GM12875 (cell line): Measurements from ENCODE around the gene NPDC1.
A peak's percentile ranks its signal among the peaks of the same experiment; 100 is the strongest.

Source experiments
- H3K4me3 ChIP-seq: one replicate; pipeline ENCODE4 v1.5.1; 2011; ENCODE audit warnings: low read depth, low read length, control low read depth
- TF ChIP-seq, protein P1 (sequence below): IDR thresholded peaks from 2 replicates; pipeline ENCODE4 v1.5.1; 2011; ENCODE audit warnings: low read depth, mild to moderate bottlenecking, control low read depth, inconsistent platforms, low read length, moderate library complexity, borderline replicate concordance; ENCODE audit not compliant: insufficient read depth

Gene NPDC1

DNA sequence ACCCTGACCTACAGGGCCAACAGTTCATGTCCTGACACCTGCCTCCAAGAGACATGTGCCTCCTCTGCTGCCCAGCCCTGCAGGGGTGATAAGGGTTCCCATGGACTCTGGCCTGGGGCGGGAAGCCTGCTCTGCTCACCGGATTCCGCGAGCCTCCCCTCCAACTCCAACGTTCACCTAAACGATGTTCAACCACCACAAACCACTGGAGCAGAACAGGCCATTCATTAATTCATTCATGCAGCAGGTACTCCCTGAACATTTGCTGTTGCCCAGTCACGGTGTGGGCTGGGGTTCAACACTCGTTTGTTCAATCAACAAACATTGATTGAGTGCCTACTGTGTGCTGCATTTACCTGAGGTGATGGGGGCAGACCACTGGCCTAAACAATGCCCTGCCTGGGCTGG lies 28.0 kb upstream of the NPDC1 start:
- TF ChIP-seq, protein P1, sequence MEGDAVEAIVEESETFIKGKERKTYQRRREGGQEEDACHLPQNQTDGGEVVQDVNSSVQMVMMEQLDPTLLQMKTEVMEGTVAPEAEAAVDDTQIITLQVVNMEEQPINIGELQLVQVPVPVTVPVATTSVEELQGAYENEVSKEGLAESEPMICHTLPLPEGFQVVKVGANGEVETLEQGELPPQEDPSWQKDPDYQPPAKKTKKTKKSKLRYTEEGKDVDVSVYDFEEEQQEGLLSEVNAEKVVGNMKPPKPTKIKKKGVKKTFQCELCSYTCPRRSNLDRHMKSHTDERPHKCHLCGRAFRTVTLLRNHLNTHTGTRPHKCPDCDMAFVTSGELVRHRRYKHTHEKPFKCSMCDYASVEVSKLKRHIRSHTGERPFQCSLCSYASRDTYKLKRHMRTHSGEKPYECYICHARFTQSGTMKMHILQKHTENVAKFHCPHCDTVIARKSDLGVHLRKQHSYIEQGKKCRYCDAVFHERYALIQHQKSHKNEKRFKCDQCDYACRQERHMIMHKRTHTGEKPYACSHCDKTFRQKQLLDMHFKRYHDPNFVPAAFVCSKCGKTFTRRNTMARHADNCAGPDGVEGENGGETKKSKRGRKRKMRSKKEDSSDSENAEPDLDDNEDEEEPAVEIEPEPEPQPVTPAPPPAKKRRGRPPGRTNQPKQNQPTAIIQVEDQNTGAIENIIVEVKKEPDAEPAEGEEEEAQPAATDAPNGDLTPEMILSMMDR: no peak

DNA sequence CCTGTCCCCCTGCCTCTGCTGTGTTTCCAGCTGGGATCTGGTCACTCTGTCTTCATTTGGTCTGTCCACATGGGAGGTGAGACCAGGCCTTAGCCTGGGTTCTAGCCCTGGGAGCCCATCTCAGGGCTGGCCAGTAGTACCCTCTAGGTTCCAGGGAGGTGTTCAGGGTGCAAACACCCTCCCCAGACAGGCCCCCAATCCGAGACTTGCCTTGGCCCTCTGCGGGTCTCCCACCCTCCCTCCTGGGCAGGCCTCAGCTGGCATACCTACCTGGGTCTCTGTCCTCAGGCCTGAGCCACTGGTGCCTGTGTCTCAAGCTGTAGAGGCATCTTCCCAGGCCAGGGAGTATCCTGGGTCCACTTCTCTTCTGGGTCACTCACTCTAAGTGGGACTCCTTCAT lies 25.3 kb upstream of the NPDC1 start:
- peak overlapping the region; percentile 67 for H3K4me3 ChIP-seq
- TF ChIP-seq, protein P1: no peak

More for the DNA sequence above, 28.0 kb upstream of the NPDC1 start:
- H3K4me3 ChIP-seq: no peak overlapping the region

DNA sequence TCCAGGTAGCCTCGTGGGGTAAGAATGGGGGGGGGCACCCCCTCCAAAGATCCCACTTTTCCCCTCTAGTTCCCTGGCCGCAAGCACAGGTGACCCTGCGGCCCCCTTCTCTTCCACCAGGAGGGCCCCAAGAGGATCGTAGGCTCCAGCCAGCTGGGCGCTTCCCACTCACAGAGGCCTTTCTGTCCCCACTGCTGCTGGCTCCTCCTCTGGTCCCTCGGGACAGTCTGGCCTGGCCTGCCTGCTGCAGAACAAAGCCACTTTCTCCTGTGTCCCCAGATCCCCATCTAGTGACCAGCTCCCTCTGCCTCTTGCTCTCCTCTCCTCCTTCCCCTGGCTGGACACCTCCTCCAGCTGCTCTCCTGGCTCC lies 24.9 kb upstream of the NPDC1 start:
- TF ChIP-seq, protein P1: no peak
- peak overlapping the region; percentile 67 for H3K4me3 ChIP-seq

DNA sequence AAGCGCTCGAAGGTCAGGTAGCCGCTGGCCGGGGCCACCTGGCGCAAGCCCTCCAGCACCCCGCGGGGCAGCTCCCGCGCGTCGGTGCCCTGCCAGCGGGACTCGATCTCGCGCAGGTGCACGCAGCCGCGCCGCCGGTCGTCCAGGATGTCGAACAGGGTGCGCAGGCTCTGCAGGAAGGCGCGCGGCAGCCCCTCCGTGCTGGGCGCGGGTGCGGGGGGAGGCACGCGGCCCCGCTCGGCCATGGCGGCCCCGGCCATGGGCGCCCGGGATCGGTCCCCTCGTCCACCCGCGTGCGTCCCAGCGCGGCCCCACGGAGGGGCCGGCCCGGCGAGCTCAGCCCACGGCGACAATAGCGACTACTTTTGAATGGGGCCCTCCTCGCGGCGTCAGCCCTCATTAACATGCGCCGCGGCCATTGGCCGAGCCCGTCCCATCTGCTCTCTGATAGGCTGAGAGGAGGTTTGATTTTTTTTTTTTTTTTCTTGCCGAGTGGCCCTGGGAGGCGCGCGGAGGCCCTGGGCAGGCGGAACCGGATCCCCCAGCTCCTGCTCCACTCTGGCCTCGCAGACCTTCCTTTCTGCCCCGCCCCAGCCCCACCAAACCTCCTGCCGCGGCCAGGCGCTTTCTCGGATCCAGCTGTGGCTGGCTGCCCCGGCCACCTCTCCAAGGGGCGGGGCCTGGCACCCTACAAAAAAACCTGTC lies 24.4 kb upstream of the NPDC1 start, which contains the start of gene SAPCD2:
TSS of gene SAPCD2 (minus strand) at position 357 of the 705 bp plus-strand sequence. CDS start at position 260, 97 bp downstream.
- TF ChIP-seq, protein P1: no peak
- H3K4me3 ChIP-seq: peak within 1 kb of the TSS; percentile 67

DNA sequence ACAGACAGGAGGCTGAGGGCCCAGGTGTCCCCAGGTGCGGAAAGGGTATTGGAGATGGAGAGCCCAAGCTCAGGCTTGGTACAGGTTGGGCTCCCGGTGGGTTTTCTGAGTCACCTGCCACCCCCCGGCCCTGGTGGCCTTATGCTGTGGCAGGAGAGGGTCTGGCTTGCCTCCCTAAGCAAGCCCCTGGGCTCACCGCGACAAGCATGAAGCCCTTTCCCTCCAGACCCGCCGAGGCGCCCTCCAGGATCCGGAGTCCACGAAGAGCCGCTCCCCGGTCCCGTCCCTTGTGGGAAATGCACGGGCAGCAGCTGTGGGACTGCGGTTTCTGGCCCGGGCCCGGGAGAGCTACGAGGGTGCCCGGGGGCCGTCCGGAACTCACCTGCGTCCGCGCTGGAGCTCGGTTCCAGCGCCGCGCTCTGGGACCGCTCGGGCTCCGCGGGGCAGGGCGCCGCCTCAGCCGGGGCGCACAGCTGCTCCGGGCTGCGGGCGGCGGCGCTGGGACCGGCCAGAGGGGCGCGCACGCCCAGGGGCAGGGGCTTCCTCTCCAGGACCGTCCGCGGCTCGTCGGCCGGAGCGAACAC lies 23.6 kb upstream of the NPDC1 start:
- H3K4me3 ChIP-seq: peak overlapping the region; percentile 67
- TF ChIP-seq, protein P1: no peak

DNA sequence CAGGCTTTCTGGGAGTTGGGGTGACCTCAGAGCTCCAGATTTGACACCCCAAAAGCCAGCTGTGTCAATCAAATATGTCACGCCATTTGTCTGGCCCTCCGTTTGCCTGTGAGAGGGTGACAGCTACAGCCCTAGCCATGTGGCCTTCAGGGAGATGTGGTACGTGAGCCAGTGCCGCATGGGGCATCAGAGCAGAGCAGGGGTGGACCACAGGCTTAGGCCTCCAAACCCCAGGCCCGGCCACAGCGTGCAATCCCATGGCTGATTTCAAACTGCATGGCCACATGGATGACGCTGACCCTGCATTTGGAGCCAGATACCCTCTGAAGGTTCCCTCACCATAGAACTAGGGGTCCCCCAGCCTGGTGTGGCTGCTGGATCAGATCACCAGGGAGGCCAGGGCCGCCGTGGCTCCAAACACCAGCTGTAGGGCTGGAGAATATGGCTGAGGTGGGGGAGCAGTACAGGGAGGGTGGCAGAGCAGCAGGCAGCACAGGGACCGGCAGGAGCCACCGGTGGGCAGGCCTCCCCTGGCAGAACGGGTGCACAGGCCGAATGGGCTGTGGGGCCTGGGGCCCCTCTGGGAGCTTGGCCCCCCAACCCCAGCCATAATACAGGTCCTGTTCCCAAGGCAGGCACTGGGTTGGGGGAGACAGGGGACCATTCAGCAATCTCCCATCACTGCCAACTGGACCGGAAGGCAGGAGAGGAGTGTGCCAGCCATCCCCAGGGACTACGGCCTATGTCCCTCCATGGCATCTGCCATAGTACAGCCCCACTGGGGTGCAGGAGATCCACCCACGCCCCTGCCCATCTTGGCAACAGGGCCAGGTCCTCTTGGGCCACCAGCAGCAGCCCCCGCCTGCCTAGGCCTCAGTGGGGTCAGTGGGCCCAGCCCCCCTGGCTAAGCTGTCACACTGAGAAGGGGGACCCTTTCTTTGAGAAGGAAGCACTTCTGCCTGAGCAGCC lies 22.8 kb upstream of the NPDC1 start:
- peak overlapping the region; percentile 67 for H3K4me3 ChIP-seq
- TF ChIP-seq, protein P1: no peak
